Stimulated activated CD4-positive, alpha-beta T cell treated with anti-CD3 and anti-CD28 coated beads, Interleukin-4, amount 100 ng/mL, for 48 hours (primary cell): ENCODE measurements around the gene SOWAHB.

ENCODE experiments used
- DNase-seq, 2 donors: peaks; one replicate each; pipeline ENCODE4 v3.0.0-alpha.2; 2020; ENCODE audit warnings: low read depth in 2 of 2

SOWAHB gene

GRCh38 chr4:76856243-76857073, 41.5 kb downstream of the SOWAHB start:
- DNase-seq: no peak

- no peak for DNase-seq
Observed at GRCh38 chr4:76854858-76855257, 43.1 kb downstream of the SOWAHB start.

- DNase-seq: no peak
Observed at GRCh38 chr4:76851375-76851774, 46.6 kb downstream of the SOWAHB start.

GRCh38 chr4:76850010-76850441, 47.9 kb downstream of the SOWAHB start:
- DNase-seq: no peak
